ENCODE data around the gene MYF6.

GRCh38 chr12:80714055-80714454 lies 6.6 kb downstream of the MYF6 start:
- TF ChIP-seq POLR2A (IDR thresholded peaks at IDR 0.05), result no peak
- no peak for TF ChIP-seq POLR2AphosphoS5 (IDR thresholded peaks at IDR 0.05)
- TF ChIP-seq CTCF (IDR thresholded peaks at IDR 0.05), result no peak

Data from breast epithelium (tissue), 3 donors.